HG03439 (cell line): ENCODE results near the gene EPHB1.
"Not testable (repeated sequence)": the region's sequence is repeated elsewhere in the genome, so short reads cannot be mapped to it uniquely, and the experiment has no call there.

ENCODE experiments used
- ATAC-seq: cut with Tn5 transposase; IDR thresholded peaks from one replicate; pipeline ENCODE4 v1.9.1; 2021; ENCODE audit warnings: mild to moderate bottlenecking, moderate library complexity; ENCODE audit not compliant: unreplicated experiment

Gene EPHB1

DNA sequence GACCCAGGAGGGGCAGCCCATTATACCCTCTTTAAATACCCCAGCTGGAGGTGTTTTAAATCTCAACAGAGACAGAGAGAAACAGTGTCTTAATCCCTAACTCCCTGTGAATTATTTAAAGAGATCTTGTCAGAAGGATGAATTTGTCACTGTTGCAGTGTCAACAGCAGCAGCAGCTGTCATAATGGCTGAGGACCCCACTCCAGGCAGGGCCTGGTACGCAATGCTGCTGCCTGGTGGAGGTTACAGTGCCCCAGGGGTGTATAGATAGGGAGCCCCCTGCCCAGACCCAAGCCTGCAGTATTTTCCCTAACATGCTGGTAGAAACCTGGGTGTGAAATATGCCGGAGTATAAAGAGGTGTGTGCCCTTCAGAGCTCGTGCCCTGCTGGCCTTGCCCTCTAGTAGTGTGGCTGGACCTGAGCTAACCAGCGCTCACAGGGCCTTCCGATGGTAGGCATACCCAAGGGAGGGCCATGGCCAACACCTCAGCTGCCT lies 143.0 kb downstream of the EPHB1 start:
- ATAC-seq, result no peak

DNA sequence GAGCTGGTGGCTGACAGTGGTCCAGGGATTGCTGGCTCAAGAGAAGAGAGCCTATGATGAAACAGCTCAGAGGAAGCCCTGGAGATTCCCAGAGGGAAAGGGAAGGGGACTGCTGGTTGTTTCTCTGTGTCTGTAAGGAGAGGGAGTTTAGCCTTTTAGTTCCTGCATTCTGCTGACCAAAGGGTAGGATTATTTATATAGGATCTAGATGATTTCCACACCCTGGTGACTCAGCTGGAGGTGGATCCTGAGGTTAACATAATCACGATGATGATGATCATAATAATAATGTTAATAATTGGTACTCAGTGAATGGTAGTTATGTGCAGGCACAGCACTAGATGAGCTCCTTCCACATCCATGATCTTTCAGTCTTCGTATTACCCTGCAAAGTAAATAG lies 144.9 kb downstream of the EPHB1 start:
- ATAC-seq, result no peak

DNA sequence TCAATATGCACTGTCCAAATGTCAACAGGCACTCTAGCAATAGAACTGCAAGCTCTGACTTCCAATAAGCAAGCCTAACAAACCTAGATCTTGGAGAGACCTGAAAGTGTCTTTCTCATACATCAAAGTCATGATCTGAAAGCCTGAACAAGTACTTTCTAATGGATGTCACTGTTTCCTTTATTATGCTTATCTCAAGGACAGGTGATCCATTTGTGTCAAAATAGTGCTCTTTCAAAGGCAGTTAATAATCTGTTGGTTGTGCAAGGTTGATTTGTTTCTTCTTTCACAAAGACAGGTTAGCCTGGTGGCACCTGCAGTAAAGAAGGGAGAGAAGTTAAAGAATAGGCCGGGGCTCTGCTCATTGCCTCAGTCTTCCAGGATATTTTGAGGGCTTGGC lies 146.8 kb downstream of the EPHB1 start:
- ATAC-seq, result no peak

DNA sequence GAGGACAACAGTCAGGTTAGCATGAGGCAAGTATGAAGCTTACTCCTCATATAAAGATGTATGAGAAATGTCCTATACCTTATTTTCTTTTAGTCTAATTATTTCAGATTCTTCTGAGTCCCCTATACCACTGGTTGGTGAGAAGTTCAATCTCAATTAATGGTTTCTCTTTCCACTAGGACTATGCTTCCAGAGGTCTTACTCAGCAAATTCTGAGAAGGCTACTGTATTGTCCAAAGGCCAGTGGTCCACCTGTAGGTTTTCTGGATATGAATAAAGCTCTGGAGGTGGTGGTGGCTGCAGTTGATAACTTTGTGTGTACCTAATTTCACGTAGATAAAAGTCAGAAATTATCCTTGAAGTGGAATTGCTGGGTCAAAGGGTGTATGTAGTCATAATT lies 149.4 kb downstream of the EPHB1 start:
- no peak for ATAC-seq

DNA sequence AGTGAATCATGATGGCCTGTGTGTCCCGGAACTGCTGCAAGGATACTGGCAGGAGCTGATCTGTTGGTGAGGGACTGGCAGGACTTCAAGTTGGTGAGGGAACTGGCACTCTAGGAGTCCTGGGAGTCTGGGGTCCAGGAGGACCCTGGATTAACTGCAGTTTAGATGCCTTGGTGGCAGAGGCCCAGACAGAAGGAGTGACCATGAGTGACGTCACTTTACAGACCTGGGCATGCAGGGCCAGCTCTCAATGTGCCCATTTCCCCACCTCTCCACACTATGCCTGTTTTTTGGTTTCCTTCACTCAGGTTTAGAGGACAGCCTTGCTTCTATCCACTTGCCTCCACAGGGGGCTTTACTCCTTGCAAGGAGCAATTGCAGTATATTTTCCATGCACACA lies 154.1 kb downstream of the EPHB1 start:
- ATAC-seq, result no peak

DNA sequence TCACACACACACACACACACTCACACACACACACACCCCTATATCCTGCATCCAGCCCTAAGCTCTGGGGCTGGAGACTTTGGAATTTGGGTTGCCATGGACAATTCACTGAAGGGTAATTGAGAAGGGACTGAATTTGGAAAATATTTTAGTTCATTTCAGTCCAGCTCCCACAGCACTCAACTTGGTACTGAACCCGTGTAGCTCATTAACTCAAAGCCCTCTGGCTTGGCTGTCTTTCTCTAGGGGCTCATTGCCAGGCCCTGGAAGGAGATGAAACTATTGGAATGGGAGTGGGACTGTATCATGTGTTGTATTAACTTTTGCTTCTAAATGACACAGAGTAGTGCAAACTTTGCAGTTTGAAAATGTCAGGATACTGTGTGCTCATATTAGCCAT lies 157.3 kb downstream of the EPHB1 start:
- no peak for ATAC-seq

DNA sequence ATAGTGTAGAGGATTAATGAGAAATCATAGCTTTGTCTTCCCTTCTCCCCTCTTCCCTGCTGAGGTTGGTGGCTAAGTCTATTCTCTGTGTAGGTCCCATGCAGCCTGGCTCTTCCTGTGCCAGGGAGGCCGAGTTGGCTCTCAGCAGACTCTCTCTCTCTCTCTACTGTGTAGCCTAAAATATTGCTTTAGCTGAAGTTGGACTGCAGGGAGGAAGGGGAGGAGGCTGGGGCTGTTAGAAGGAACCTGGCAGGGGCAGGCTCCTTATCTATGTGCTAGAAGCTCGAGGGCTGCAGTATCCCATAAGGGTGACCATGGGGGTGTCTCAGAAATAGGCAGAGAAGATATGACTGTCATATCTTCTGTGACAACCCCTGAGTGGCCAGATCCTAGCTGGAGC lies 160.8 kb downstream of the EPHB1 start:
- ATAC-seq, result no peak

DNA sequence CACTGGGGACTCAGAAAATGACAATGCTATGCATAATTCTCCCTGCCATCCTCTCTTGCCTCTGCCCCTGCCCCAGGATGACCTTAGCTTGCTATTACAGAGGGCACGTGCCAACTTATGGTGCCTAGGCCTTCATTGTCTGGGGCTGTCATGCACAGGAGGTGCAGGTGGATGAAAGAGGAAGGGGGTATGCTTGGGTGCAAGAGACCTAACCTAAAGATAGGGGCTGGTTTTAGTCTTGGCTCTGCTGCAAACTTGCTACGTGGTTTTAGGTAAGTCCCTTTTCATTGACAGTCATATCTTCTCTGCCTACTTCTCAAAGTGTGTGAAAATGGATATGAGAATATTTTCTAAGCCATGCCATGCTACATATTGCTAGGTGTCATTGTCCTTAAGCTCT lies 161.3 kb downstream of the EPHB1 start:
- ATAC-seq, result no peak

DNA sequence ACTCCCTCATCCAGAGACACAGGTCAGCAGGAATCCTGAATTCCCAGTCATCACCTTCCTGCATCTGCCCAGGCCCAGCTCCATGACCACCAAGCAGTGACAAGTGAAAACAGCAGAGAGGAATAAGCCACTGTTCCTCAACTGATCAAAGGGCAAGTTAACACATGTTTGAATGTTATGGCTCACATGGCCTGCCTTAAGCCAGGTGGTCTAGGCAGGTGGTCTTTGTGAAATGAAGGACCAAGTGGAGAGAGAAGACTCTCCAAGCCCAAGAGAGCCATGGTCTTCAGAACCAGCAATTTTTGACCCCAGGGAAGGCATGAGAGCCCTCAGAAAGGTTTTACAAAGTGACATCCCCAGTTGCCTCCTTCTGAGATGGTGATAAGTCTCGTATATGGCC lies 161.8 kb downstream of the EPHB1 start:
- ATAC-seq, result no peak

DNA sequence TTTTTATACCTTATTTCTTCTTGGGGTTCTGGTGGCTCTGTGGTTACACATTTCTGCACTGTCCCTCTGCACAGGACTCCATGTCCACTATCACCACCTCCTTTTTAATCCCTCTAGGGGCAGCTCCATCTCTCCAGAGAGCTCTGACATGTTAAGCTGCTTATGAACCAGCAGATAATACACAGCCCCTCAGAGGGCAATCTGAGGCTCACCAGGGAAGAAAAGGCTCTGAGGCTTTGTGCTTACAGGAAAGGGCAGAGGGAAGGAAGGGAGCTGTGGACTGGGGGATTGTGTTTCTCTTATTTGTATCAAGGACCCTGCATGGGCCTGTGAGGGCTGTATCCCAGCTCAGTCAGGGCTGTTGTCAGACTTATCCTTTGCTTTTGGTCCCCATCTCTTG lies 164.5 kb downstream of the EPHB1 start:
- ATAC-seq, result no peak

DNA sequence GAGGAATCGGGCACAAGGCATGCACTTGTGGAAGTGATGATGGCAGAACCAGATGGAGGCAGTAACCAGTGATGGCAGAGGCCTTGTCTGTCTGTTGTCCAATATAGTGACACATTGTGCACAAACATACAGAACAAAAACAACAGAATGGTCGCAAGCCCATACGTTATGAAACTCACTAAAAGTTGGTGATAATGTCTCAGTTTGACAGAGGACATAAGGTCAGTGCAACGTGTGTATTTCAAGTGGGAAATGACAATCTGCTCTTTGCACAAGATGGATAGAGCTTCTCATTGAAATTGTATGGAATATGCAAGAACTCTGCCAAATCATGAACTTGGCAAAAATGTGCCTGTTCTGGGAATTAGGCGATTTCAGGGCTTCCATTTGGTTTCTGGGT lies 169.2 kb downstream of the EPHB1 start:
- ATAC-seq, result no peak

DNA sequence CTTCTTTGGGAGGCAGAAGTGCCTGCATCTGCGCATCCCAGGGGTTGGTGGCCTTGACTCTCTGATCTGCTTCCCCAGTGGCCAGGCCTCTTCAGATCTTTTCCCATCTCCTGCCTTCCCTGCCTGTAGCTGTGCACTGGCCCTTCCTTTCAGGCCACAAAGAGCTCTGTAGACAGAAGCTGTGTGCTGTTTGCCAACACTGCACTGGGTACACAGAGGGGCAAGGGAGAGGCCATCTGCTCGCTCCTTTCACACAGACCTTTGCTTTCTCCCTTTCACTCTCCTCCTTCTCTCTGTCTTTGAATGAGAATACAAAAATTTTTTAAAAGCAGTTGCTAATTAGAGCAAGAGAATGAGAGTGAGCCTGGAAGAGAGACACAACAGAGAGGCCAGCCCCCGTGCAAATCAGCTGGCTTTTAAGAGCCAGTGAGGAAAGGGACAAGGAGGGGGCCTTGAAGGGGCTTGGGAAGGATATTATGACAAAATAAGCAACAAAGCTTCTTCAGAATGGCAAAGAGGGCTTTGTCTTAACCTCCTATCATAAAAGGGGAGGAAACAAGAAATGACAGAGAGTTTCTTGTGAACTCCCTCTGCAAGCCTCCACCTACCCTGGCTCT lies 170.9 kb downstream of the EPHB1 start:
- no peak for ATAC-seq

DNA sequence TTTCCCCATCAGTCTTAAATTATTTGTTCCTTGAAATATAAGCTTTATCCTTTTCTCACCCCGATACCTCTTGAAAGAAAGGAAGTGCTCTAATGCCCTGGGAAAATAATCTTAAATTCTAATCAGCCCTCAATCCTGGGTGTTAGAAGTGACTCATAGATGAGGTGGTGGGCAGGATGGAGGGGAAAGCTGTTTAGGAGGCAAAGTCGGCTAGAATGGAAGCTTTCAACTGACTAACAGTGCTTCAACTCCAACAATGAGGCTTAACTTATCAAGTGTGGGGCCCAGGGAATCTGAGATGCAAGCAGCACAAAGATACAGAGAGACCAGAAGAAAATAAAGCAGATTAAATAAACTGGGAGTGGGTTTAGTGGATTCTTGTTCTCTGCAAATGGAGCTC lies 175.8 kb downstream of the EPHB1 start:
- ATAC-seq, result no peak

DNA sequence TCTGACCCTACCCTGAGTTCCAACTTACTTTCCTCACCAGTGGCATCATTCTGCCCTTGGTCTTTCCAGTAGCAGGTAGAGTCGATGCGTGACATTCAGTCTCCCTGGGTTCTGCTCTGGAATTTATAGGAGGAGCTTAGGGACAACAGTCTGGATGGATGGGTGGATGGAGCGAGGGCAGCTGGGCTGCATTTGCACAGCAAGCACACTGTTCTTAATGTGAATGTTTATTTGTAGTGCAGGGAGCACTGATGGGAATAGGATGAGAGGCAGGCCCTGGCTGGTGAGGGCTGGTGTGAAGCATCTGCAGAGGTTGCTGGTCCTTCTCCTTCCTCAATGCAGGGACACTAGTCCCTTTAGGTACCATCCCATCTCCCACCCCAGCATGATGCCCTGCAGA lies 176.2 kb downstream of the EPHB1 start:
- ATAC-seq, result no peak

DNA sequence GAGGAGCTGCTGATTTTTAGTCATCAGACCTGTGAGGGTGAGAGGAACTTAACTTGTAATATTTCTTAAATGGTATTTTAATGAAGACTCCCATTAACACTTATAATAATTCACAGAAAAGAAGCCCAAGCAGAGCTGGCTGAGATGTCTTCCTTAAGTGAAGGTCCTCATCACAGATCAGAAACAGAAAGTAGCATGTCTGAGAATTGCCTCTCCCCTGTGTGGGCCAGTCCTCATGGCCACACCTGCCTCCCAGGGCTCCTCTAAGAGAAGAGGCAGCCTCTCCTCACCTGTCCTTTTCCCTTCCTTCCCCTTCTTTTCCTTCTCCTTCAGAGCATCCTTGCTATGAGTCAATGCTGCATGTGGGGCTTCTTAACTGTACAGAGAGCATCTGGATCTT lies 176.8 kb downstream of the EPHB1 start:
- ATAC-seq, result not testable (repeated sequence)

DNA sequence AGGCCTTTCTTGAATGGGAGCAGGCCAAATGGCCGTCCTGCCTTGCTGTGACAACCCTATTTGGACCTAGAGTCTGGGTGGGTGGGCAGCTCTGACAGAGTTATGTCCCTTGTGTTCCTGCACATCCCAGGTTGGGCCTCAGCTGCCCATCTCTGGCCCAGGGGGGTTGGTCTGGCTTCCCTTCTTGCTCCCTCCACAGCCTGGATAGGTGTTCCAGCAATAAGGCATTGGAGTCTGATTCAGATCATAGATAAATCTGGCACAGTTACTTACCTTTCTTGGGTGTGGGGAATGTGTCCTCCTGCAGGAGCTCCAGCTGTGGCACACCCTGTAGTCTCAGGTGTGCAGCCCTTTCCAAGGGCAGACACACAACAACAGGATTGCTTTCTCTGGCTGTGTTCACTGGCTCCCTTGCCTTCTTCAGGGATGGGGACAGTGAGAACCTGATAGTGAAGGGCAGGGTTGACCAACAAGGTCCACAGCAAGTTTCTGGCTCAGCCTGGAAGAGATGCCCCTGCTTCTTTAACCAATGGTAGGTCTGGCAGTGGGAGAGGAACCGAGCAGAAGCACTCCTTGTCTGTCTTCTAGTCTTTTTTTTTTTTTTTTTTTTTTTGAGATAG lies 177.9 kb downstream of the EPHB1 start:
- no peak for ATAC-seq

DNA sequence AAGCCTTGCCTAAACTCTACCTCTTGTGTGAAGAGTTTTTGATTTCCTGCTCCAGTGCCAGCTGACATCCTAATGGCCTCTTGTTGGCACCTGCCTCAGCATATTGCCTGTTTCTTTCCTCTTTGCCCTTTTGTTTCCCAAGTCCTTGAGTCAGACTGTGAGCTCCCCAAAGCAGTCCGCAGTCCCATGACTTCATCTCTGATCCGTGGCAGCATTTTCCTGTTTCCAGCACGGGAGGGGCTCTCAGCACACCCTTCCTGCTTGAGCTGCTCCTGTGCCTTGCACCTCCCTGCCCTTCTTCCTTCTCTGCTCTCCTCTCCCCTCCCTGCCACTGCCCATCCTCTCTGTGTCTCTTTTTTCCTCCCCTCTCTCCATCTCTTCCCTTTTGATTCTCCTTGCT lies 179.6 kb downstream of the EPHB1 start:
- ATAC-seq, result no peak

DNA sequence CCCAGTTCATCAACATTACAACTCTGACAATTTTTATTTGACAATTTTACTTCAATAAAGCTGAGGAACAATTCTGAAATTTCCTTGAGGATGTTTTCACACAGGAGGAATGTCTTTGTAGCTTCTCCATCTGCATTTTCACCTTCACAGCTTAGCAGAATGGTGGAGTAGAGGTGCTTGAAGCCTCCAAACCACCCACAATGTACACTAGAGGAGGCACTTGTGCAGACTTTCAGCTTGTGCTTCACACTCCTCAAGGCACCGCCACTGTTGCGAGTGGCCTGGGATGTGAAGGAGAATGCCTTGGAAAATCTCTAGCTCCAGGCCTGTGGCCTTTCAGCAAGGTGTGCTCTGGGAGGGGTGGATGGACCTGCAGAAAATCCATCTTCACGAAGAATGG lies 181.9 kb downstream of the EPHB1 start:
- ATAC-seq, result no peak

DNA sequence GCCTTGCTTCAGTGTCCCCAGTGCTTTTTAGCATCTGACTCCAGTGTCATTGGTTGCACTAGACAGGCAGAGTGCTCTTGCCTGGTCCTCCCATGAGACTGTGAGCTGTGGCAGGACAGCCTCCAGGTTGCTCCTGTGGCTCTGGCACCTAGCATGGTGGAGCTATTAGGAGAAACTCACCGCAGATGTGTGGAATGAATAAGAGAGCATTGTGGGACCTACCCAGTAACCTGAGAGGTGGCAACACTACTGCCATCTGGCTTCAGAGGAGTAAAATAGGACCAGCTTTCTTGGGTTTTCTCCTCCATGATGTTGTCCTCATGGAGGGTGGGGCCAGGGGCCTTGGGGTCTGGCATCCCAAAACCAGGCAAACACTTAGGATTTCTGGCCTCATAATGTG lies 183.6 kb downstream of the EPHB1 start:
- no peak for ATAC-seq

DNA sequence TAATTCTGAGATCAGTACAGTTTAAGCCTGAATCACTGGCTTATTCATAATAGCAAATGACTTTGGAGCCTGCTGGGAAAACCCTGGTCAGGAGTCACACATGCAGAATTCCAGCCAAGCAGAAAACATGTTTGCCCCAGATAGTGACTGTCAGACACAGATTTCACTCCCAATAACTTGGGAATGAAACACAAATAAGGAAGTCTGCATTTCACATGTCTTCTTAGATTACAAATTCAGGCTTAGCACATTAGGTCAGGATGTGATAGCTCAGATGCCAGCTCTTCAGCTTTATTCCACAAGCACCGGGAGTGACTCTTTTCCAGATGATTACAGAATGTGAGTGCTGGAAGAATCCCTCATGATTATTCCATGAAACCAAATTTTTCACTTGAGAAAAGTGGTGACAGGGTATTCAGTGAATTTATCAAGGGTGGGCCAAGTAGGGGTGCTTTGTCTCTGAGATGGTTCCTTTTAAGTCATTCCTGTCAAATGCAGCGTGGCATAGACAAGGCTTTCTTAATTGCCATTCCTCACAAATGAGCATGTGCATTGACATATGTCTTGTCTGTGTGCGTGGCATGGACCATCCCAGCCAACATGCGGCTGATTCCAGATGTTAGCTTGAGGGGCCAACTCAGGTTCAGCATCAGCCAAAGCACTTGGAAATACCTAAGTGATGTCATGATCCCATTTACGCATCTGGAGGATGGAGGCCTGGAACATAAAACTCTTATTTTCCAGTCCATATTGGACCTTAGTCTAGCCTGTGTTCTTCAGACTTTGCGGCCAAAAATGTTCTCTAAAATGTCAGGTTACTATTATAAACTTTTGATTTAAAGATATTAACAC lies 191.0 kb downstream of the EPHB1 start:
- no peak for ATAC-seq

DNA sequence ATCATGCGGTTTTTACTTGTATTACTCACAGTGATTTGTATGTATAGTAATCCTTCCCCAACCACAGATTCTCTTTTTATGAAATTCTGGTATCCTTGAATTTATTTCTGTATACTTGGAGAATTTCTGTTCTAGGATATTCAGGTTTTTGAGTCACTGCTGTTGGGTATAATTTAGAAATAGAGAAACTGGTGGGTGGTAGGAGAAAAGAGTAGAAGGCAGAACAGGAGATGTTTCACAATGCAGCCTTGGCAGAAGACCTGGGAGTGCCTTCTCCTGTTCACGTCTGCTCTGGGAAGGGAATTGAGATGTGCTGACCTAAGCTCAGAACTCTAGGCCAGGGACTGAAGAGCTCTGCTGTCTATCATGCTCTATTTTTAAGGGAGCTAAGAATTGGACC lies 193.6 kb downstream of the EPHB1 start:
- no peak for ATAC-seq

DNA sequence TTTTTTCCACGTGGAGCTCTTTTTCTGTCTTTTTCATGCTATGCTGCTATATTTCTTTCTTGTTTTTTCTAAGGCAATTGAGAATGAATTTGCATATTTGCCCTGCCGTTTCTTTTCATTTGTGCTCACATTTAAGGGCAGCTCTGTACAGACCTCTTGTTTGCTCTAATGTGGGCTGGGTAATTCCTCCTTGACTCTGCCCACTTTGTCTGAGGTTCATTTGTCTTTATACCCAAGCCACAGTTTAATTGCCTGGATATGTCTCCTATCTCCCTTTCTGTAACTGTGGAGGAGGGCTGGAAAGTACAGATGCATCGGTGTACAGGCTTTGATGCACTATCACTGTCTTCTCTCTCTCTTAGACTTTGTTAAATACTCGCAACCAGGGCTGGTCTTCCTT lies 195.9 kb downstream of the EPHB1 start:
- ATAC-seq, result no peak
